Keratinocyte (primary cell): ENCODE results near the gene FARP2.

Experiments used
- EZH2 ChIP-seq: IDR thresholded peaks from one replicate; pipeline ENCODE4 v1.6.1; 2012; ENCODE audit warnings: inconsistent platforms, mild to moderate bottlenecking, low read length, moderate library complexity
- TF ChIP-seq, protein P1 (sequence below), 3 experiments: IDR thresholded peaks in 1 of 3; conservative IDR thresholded peaks in 1 of 3; optimal IDR thresholded peaks in 1 of 3; 2 replicates in 2 of 3; 3 replicates in 1 of 3; pipeline versions ENCODE3 to v1.5.1; 2011; ENCODE audit warnings: low read length in 3 of 3, mild to moderate bottlenecking in 3 of 3, moderate library complexity in 2 of 3, control low read depth in 1 of 3, inconsistent platforms in 1 of 3; ENCODE audit not compliant: insufficient read depth in 2 of 3; ENCODE audit errors: extremely low read depth in 1 of 3

DNA sequence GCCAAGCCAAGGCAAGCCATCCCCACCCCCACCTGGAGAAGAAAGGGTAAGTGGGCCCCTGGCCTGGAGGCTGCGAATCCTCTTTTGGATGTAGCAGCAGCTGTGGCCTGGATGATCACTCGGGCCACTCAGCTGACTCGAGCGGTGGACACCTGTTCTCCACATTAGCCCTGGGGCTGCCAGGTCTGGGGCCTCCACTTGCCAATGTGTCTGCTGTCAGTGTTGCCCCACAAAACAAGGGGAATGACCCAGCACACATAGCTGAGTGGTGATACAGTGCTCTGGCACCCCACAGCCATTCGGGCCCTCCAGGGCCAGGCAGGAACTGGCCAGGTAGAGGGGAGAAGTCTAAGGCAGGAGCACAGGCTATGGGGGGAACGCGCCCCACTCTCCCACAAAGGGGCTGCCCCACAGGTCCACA lies 149.7 kb downstream of the FARP2 start:
- TF ChIP-seq, protein P1, sequence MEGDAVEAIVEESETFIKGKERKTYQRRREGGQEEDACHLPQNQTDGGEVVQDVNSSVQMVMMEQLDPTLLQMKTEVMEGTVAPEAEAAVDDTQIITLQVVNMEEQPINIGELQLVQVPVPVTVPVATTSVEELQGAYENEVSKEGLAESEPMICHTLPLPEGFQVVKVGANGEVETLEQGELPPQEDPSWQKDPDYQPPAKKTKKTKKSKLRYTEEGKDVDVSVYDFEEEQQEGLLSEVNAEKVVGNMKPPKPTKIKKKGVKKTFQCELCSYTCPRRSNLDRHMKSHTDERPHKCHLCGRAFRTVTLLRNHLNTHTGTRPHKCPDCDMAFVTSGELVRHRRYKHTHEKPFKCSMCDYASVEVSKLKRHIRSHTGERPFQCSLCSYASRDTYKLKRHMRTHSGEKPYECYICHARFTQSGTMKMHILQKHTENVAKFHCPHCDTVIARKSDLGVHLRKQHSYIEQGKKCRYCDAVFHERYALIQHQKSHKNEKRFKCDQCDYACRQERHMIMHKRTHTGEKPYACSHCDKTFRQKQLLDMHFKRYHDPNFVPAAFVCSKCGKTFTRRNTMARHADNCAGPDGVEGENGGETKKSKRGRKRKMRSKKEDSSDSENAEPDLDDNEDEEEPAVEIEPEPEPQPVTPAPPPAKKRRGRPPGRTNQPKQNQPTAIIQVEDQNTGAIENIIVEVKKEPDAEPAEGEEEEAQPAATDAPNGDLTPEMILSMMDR (optimal IDR thresholded peaks at IDR 0.05 in 1 of 3, IDR thresholded peaks at IDR 0.05 in 1 of 3, conservative IDR thresholded peaks at IDR 0.05 in 1 of 3; ENCODE audit: extremely low read depth in 1 of 3, insufficient read depth in 2 of 3, low read length in 3 of 3), result no peak
- no peak for TF ChIP-seq EZH2
